HepG2 (cell line): ENCODE measurements around the gene SIK3. TPM values are rescaled to one million over a fixed set of nuclear protein-coding genes. Genes with fewer than 3 reads are reported as not detected.
"Not testable (repeated sequence)": the region's sequence is repeated elsewhere in the genome, so short reads cannot be mapped to it uniquely, and the experiment has no call there.

Experiments
- ATAC-seq: fragments of 200-7000 bp; cut with Tn5 transposase; 3 replicates; pipeline ENCODE4 v1.9.1; 2020; ENCODE audit warnings: mild to moderate bottlenecking, moderate library complexity
- BruUV-seq: library from RNA; stranded (reverse); fragments of 400-500 nt; replicated peaks from 2 replicates; lab custom pipeline; 2021; lab: Mats Ljungman, UMichigan
- CTCF ChIA-PET: fragments of 300-600 bp; formaldehyde crosslinking; extraction: SDS; loops from one replicate; lab custom pipeline; 2021; ENCODE audit warnings: low total read pairs, inconsistent platforms, low intra/inter-chr PET ratio; lab: Yijun Ruan, JAX
- POLR2A ChIA-PET: fragments of 350-600 bp; sonication (Branson Sonifier 250); formaldehyde crosslinking; loops from one replicate; lab custom pipeline; 2020; ENCODE audit warnings: antibody characterized with exemption, inconsistent platforms; lab: Yijun Ruan, JAX
- DNase-seq: peaks from one replicate; pipeline ENCODE4 v3.0.0-alpha.2; 2015; ENCODE audit warnings: low spot score
- FAIRE-seq: peaks from 3 replicates; lab custom pipeline; 2011; peaks lifted over from hg19 to GRCh38; lab: Jason Lieb, UNC
- H2AFZ ChIP-seq: one replicate; pipeline ENCODE4 v1.6.1; 2011; ENCODE audit warnings: low read length, inconsistent platforms
- H3K27ac ChIP-seq: fragments of 300-600 bp; 3 replicates; pipeline ENCODE4 v1.8.0; 2011; ENCODE audit warnings: mixed run types, mild to moderate bottlenecking, mixed read lengths, low read length, inconsistent platforms; ENCODE audit not compliant: insufficient read depth; ENCODE audit errors: extremely low read length
- H3K27me3 ChIP-seq, 2 experiments: fragments of 200-600 bp in 1 of 2; 2 replicates in 1 of 2; 3 replicates in 1 of 2; pipeline versions ENCODE4 v1.6.0 to v1.8.0; 2011; ENCODE audit warnings: low read length in 2 of 2, mild to moderate bottlenecking in 2 of 2, moderate library complexity in 2 of 2, inconsistent platforms in 1 of 2; ENCODE audit not compliant: insufficient read depth in 2 of 2, control insufficient read depth in 1 of 2
- H3K36me3 ChIP-seq, 2 experiments: fragments of 200-600 bp in 1 of 2; replicated peaks in 1 of 2; 2 replicates in 1 of 2; 3 replicates in 1 of 2; pipeline versions ENCODE4 v1.5.1 to v1.8.0; 2011; ENCODE audit warnings: low read length in 2 of 2, inconsistent platforms in 1 of 2; ENCODE audit not compliant: insufficient read depth in 2 of 2, control insufficient read depth in 1 of 2
- H3K4me1 ChIP-seq: 2 replicates; pipeline ENCODE4 v1.5.1; 2012; ENCODE audit warnings: low read length, inconsistent platforms; ENCODE audit not compliant: insufficient read depth
- H3K4me2 ChIP-seq: 2 replicates; pipeline ENCODE4 v1.6.0; 2011; ENCODE audit warnings: low read depth, low read length, inconsistent platforms
- H3K4me3 ChIP-seq, 3 experiments: fragments of 200-600 bp in 1 of 3; sonication (generic), shearing (Covaris generic) in 1 of 3; replicated peaks in 1 of 3; 2 replicates each; pipeline ENCODE4 v1.5.1; 2011 to 2016; ENCODE audit warnings: low read length in 3 of 3, inconsistent platforms in 2 of 3, low read depth in 2 of 3, mild to moderate bottlenecking in 2 of 3, control low read depth in 1 of 3, mixed read lengths in 1 of 3; ENCODE audit not compliant: insufficient read depth in 1 of 3
- H3K79me2 ChIP-seq: one replicate; pipeline ENCODE4 v1.6.1; 2011; ENCODE audit warnings: low read length, inconsistent platforms; ENCODE audit not compliant: insufficient read depth
- H3K9ac ChIP-seq: 2 replicates; pipeline ENCODE4 v1.6.0; 2011; ENCODE audit warnings: mild to moderate bottlenecking, low read depth, low read length, inconsistent platforms; ENCODE audit not compliant: insufficient read depth
- H3K9me3 ChIP-seq: 2 replicates; pipeline ENCODE4 v1.5.1; 2012; ENCODE audit warnings: mild to moderate bottlenecking, low read length
- H4K20me1 ChIP-seq: 2 replicates; pipeline ENCODE4 v1.6.0; 2011; ENCODE audit warnings: inconsistent platforms, mild to moderate bottlenecking, low read length, moderate library complexity; ENCODE audit not compliant: insufficient read depth
- ADNP ChIP-seq: sonication (generic); formaldehyde crosslinking; IDR thresholded peaks from 2 replicates; pipeline ENCODE4 v1.4.0; 2020; ENCODE audit warnings: missing genetic modification reagents
- AKAP8 ChIP-seq: sonication (generic); formaldehyde crosslinking; IDR thresholded peaks from 2 replicates; pipeline ENCODE4 v1.5.1; 2020; ENCODE audit warnings: mild to moderate bottlenecking, missing genetic modification reagents
- CHD2 ChIP-seq: IDR thresholded peaks from 2 replicates; pipeline ENCODE4 v1.6.1; 2011; ENCODE audit warnings: low read depth, low read length, improper control_type of control experiment
- FOXJ3 ChIP-seq: sonication (generic); formaldehyde crosslinking; IDR thresholded peaks from 2 replicates; pipeline ENCODE4 v1.4.0; 2020; ENCODE audit warnings: missing genetic modification reagents, mild to moderate bottlenecking, borderline replicate concordance
- FOXK1 ChIP-seq: sonication (generic); formaldehyde crosslinking; IDR thresholded peaks from 2 replicates; pipeline ENCODE4 v1.4.0; 2020; ENCODE audit warnings: low read depth, missing genetic modification reagents, borderline replicate concordance
- GLMP ChIP-seq: sonication (generic); formaldehyde crosslinking; IDR thresholded peaks from 2 replicates; pipeline ENCODE4 v1.9.0; 2021; ENCODE audit warnings: missing genetic modification reagents, mild to moderate bottlenecking, borderline replicate concordance
- MLLT10 ChIP-seq: sonication (generic); formaldehyde crosslinking; IDR thresholded peaks from 2 replicates; pipeline ENCODE4 v1.4.0; 2020; ENCODE audit warnings: missing genetic modification reagents
- RARG ChIP-seq: sonication (generic); formaldehyde crosslinking; IDR thresholded peaks from 2 replicates; pipeline ENCODE4 v1.4.0; 2020; ENCODE audit warnings: low read depth, mild to moderate bottlenecking, missing genetic modification reagents
- RBM22 ChIP-seq: fragments of 200-400 bp; formaldehyde crosslinking; optimal IDR thresholded peaks from 2 replicates; pipeline ENCODE3; 2017; ENCODE audit warnings: mild to moderate bottlenecking, low read length, moderate library complexity
- ZFAT ChIP-seq: sonication (generic); formaldehyde crosslinking; conservative IDR thresholded peaks from 2 replicates; pipeline ENCODE4 v1.8.1; 2023; ENCODE audit warnings: missing genetic modification reagents, inconsistent platforms
- ZNF101 ChIP-seq: sonication (generic); formaldehyde crosslinking; IDR thresholded peaks from 2 replicates; pipeline ENCODE4 v1.4.0; 2020; ENCODE audit warnings: mild to moderate bottlenecking, low read depth, missing genetic modification reagents, borderline replicate concordance
- ZNF432 ChIP-seq: sonication (generic); formaldehyde crosslinking; IDR thresholded peaks from 2 replicates; pipeline ENCODE4 v1.5.0; 2020; ENCODE audit warnings: missing genetic modification reagents, mild to moderate bottlenecking, borderline replicate concordance
- ZSCAN21 ChIP-seq: sonication (generic); formaldehyde crosslinking; IDR thresholded peaks from 2 replicates; pipeline ENCODE4 v1.8.0; 2022; ENCODE audit warnings: mild to moderate bottlenecking, missing genetic modification reagents, moderate library complexity, borderline replicate concordance
- WGBS: methylation state at CpG from one replicate; pipeline ENCODE4 v1.1.6; 2017; ENCODE audit warnings: low lambda C conversion rate; 5-methylcytosine and 5-hydroxymethylcytosine counted together
- in situ Hi-C: cut with HindIII; loops from 2 replicates; pipeline ENCODE4 v1.10.0; 2017; ENCODE audit warnings: low pct_unique_long_range_greater_than_20kb; ENCODE audit not compliant: extremely low pct_ligation_motif_present
- intact Hi-C: fragments of 100-400 bp; cut with micrococcal nuclease; formaldehyde crosslinking; loops from one replicate; pipeline ENCODE4 v1.10.0; 2022; ENCODE audit not compliant: unreplicated experiment
- polyA plus RNA-seq, 8 experiments: library from polyadenylated mRNA; depleted of rRNA in 3 of 8; stranded (reverse) in 7 of 8; unstranded in 1 of 8; fragments of >200 nt; fragmentation: Illumina TruSeq in 4 of 8; extraction: Trizol in 4 of 8; gene quantifications; 2 replicates each; pipeline versions ENCODE4 v1.2.1 to v1.2.3, GENCODE V29; 2011 to 2016; ENCODE audit warnings: low read depth in 4 of 8, missing spikeins in 1 of 8, mixed read lengths in 1 of 8; ENCODE audit not compliant: insufficient read depth in 1 of 8
- total RNA-seq, 5 experiments: library from RNA; depleted of rRNA; stranded (reverse); fragments of >200 nt; fragmentation: Illumina TruSeq; extraction: Trizol; gene quantifications; 2 replicates each; pipeline ENCODE4 v1.2.3, GENCODE V29; 2016; ENCODE audit warnings: low read depth in 1 of 5
- TF ChIP-seq, protein P1 (sequence below): sonication (generic); formaldehyde crosslinking; IDR thresholded peaks from 2 replicates; pipeline ENCODE4 v1.5.0; 2020; ENCODE audit warnings: mild to moderate bottlenecking, missing genetic modification reagents

Gene SIK3
- total and polyA plus RNA-seq, 2 of the 13 experiments (the other 11 are each of a cell fraction or from before 2014, with no cell fraction given): 5.7 to 9.8 TPM

DNA sequence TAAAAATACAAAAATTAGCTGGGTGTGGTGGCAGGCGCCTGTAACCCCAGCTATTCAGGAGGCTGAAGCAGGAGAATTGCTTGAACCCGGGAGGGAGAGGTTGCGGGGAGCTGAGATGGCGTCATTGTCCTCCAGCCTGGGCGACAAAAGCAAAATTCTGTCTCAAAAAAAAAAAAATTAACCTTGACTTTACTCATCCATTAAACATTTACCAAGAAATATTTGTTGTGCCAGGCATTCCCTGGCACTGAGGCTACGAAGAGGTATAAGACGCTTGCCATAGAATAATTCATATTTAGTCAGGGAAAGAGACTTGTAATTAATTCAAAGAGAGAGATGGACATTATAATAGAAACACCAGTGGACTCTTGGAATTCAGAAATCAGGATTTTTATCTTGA is 32.7 kb upstream of the SIK3 start (continued):
- TF ChIP-seq FOXJ3 (CRISPR knock-in tag) (no peak), RBM22 (no peak), ZNF432 (CRISPR knock-in tag) (no peak), CHD2 (no peak), ZFAT (CRISPR knock-in tag) (no peak), ADNP (no peak), FOXK1 (CRISPR knock-in tag) (no peak)

DNA sequence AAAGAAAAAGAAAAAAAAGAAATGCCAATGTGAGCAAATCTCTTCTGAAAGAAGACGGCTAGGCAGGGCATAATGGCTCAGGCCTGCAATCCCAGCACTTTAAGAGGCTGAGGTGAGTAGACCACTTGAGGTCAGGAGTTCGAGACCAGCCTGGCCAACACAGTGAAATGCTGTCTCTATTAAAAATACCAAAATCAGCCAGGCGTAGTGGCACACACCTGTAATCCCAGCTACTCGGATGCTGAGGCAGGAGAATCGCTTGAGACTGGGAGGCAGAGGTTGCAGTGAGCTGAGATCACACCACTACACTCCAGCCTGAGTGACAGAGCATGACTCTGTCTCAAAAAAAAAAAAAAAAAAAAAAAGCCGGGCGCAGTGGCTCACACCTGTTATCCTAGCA is 32.2 kb upstream of the SIK3 start:
- not testable (repeated sequence) for BruUV-seq, ATAC-seq

GRCh38 chr11:117128289-117128688 is 30.1 kb upstream of the SIK3 start:
- no peak for ATAC-seq
- POLR2A ChIA-PET: no interaction called here
- no peaks in the 10 kb centered on the region for H3K79me2 ChIP-seq
- no peak overlapping the region for H3K4me3 ChIP-seq
- BruUV-seq: no TSS peak
- intact Hi-C loops: no loop called here
- H3K27me3 ChIP-seq: peaks cover 0 to 4% of the 10 kb centered on the region in 2 experiments; a peak in 2 of 5 replicates
- H3K36me3 ChIP-seq: no peaks in the 10 kb centered on the region
- CTCF ChIA-PET: no interaction called here
- no peak overlapping the region for H2AFZ ChIP-seq
- no peak overlapping the region for H3K9ac ChIP-seq
- H3K27ac ChIP-seq: no peak overlapping the region
- H3K4me1 ChIP-seq: 0 out of 2 replicates have a peak, but pooled peaks cover 7% of the 10 kb centered on the region
- no peak for FAIRE-seq
- H4K20me1 ChIP-seq: no peaks in the 10 kb centered on the region
- 24% methylated on average over 4 of the region's 4 CpGs for WGBS
- no peak overlapping the region for H3K4me2 ChIP-seq
- TF ChIP-seq, protein P1, sequence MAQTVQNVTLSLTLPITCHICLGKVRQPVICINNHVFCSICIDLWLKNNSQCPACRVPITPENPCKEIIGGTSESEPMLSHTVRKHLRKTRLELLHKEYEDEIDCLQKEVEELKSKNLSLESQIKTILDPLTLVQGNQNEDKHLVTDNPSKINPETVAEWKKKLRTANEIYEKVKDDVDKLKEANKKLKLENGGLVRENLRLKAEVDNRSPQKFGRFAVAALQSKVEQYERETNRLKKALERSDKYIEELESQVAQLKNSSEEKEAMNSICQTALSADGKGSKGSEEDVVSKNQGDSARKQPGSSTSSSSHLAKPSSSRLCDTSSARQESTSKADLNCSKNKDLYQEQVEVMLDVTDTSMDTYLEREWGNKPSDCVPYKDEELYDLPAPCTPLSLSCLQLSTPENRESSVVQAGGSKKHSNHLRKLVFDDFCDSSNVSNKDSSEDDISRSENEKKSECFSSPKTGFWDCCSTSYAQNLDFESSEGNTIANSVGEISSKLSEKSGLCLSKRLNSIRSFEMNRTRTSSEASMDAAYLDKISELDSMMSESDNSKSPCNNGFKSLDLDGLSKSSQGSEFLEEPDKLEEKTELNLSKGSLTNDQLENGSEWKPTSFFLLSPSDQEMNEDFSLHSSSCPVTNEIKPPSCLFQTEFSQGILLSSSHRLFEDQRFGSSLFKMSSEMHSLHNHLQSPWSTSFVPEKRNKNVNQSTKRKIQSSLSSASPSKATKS: no peak
- TF ChIP-seq MLLT10 (CRISPR knock-in tag) (no peak), ZSCAN21 (CRISPR knock-in tag) (no peak), AKAP8 (CRISPR knock-in tag) (no peak), ZNF101 (CRISPR knock-in tag) (no peak), RARG (CRISPR knock-in tag) (no peak), GLMP (CRISPR knock-in tag) (no peak)
- in situ Hi-C loops: no loop called here
- no peak for DNase-seq
- no peaks in the 10 kb centered on the region for H3K9me3 ChIP-seq

More for the DNA sequence above, 32.2 kb upstream of the SIK3 start:
- H3K27ac ChIP-seq, CTCF ChIA-PET, H3K4me3 ChIP-seq, H3K27me3 ChIP-seq, H3K79me2 ChIP-seq, H3K4me2 ChIP-seq, FAIRE-seq, H3K36me3 ChIP-seq, H3K4me1 ChIP-seq, H4K20me1 ChIP-seq, H3K9ac ChIP-seq, H3K9me3 ChIP-seq, DNase-seq, H2AFZ ChIP-seq: not testable (repeated sequence)
- intact Hi-C loops (loop anchor here (5.0 kb wide), 1 partner anchor 77 kb away; no protein-coding TSS in a partner anchor), in situ Hi-C loops (loop anchor here (5.0 kb wide), 1 partner anchor 77 kb away; no protein-coding TSS in a partner anchor)
- WGBS: 54% methylated on average over 6 of the region's 7 CpGs
- POLR2A ChIA-PET: interaction anchor here (0.7 kb wide), 1 partner anchor 110 kb away, joined by 5 read pairs; no protein-coding TSS in a partner anchor
